HG03060 (cell line): ENCODE results near the gene REELD1.
A peak's percentile ranks its signal among the peaks of the same experiment; 100 is the strongest.

Experiments
- ATAC-seq: cut with Tn5 transposase; IDR thresholded peaks from one replicate; pipeline ENCODE4 v1.9.1; 2021; ENCODE audit warnings: low read depth, moderate number of reproducible peaks; ENCODE audit not compliant: unreplicated experiment

REELD1 gene

GRCh38 chr4:146261041-146261440 is 46.7 kb downstream of the REELD1 start:
- ATAC-seq, result no peak

GRCh38 chr4:146263793-146264192 is 49.5 kb downstream of the REELD1 start:
- no peak for ATAC-seq

- no peak for ATAC-seq
Measured at GRCh38 chr4:146265950-146266490, 51.7 kb downstream of the REELD1 start.

GRCh38 chr4:146267826-146268225 is 53.5 kb downstream of the REELD1 start:
- ATAC-seq, result no peak

GRCh38 chr4:146269228-146269653 is 54.9 kb downstream of the REELD1 start:
- ATAC-seq, result peak; percentile 63

GRCh38 chr4:146271466-146271865 is 57.1 kb downstream of the REELD1 start:
- no peak for ATAC-seq

- ATAC-seq, result peak; percentile 62
Measured at GRCh38 chr4:146273204-146273901, 59.0 kb downstream of the REELD1 start.

- ATAC-seq, result no peak
Measured at GRCh38 chr4:146274774-146275173, 60.4 kb downstream of the REELD1 start.

GRCh38 chr4:146275370-146275769 is 61.0 kb downstream of the REELD1 start:
- ATAC-seq, result no peak

- ATAC-seq, result no peak
Measured at GRCh38 chr4:146278986-146279385, 64.6 kb downstream of the REELD1 start.
